Measurements from ENCODE around the gene ABCA12.

- TF ChIP-seq CTCF (IDR thresholded peaks at IDR 0.05; ENCODE audit: low read length), result no peak
- no peak for TF ChIP-seq EZH2phosphoT487 (IDR thresholded peaks at IDR 0.05; ENCODE audit: low read length)
- TF ChIP-seq EZH2 (optimal IDR thresholded peaks at IDR 0.05; ENCODE audit: low read depth, low read length), result no peak
Observed at GRCh38 chr2:215032153-215032552, 106.3 kb downstream of the ABCA12 start.

Measured in MM.1S (cell line).